Transverse colon (tissue), 4 donors: ENCODE data around the gene IRF9. TPM values are rescaled to one million over a fixed set of nuclear protein-coding genes. Genes with fewer than 3 reads are reported as not detected.

ENCODE experiments used
- DNase-seq: peaks from one replicate; pipeline ENCODE4 v3.0.0-alpha.2; 2019
- H3K27ac ChIP-seq, 4 donors: fragments of 200-600 bp; sonication (generic); 2 replicates each; pipeline ENCODE4 v1.5.1; 2016 to 2018; ENCODE audit warnings: inconsistent platforms in 4 of 4
- H3K27me3 ChIP-seq: fragments of 200-600 bp; sonication (generic); 2 replicates; pipeline ENCODE4 v1.5.1; 2017; ENCODE audit warnings: inconsistent platforms
- H3K36me3 ChIP-seq, 4 donors: fragments of 200-600 bp; sonication (generic); 2 replicates each; pipeline ENCODE4 v1.5.1; 2017 to 2019; ENCODE audit warnings: inconsistent platforms in 4 of 4
- H3K4me1 ChIP-seq, 4 donors: fragments of 200-600 bp; sonication (generic); 2 replicates each; pipeline ENCODE4 v1.5.1; 2017 to 2020; ENCODE audit warnings: inconsistent platforms in 4 of 4
- H3K4me3 ChIP-seq, 4 donors: fragments of 200-600 bp; sonication (generic); 1 replicate in 1 of 4; 2 replicates in 3 of 4; pipeline versions ENCODE4 v1.5.1 to v1.6.1; 2017 to 2019; ENCODE audit warnings: inconsistent platforms in 4 of 4
- H3K9me3 ChIP-seq, 2 donors: fragments of 200-600 bp; sonication (generic); 2 replicates each; pipeline ENCODE4 v1.5.1; 2017 to 2019; ENCODE audit warnings: inconsistent platforms in 2 of 2
- EP300 ChIP-seq: sonication (generic); formaldehyde crosslinking; IDR thresholded peaks from one replicate; pipeline ENCODE4 v1.6.1; 2017; ENCODE audit warnings: antibody characterized with exemption, low read depth
- POLR2A ChIP-seq: fragments of 450-650 bp; IDR thresholded peaks from one replicate; pipeline ENCODE4 v1.6.1; 2016; ENCODE audit warnings: antibody characterized with exemption, mild to moderate bottlenecking, moderate library complexity
- POLR2AphosphoS5 ChIP-seq, 3 donors: sonication (generic); formaldehyde crosslinking; IDR thresholded peaks; one replicate each; pipeline ENCODE4 v1.6.1; 2016; ENCODE audit warnings: antibody characterized with exemption in 3 of 3
- WGBS, 2 donors: methylation state at CpG; one replicate each; pipeline ENCODE4 v1.1.5; 2018; ENCODE audit warnings: low coverage in 1 of 2; 5-methylcytosine and 5-hydroxymethylcytosine counted together
- in situ Hi-C, 4 donors: fragments of 200-750 bp; cut with MboI; loops; one replicate each; pipeline versions ENCODE4 v1.15.0 to v1.15.1; 2017; ENCODE audit warnings: low sequenced_read_pairs in 3 of 4, low pct_ligation_motif_present in 1 of 4, low pct_unique_long_range_greater_than_20kb in 1 of 4
- intact Hi-C: fragments of 100-400 bp; cut with DNase I; formaldehyde crosslinking; loops from one replicate; pipeline ENCODE4 v1.15.1; 2023; ENCODE audit warnings: low total_unique reads
- total RNA-seq, 4 donors: library from RNA; depleted of rRNA; stranded (reverse); fragments of >200 nt; gene quantifications; one replicate each; pipeline ENCODE4 v1.1.0, GENCODE V29; 2016
- TF ChIP-seq, protein P1 (sequence below), 5 experiments: fragments of 200-600 bp in 3 of 5; fragments of 450-650 bp in 2 of 5; sonication (generic) in 3 of 5; IDR thresholded peaks; 1 replicate in 2 of 5; 2 replicates in 3 of 5; pipeline ENCODE4 v1.5.1; 2016 to 2017; ENCODE audit warnings: antibody characterized with exemption in 5 of 5, inconsistent platforms in 3 of 5, mild to moderate bottlenecking in 2 of 5, moderate library complexity in 1 of 5

IRF9 gene
- total RNA-seq, 4 donors from 2014 or later: 44.2 to 81.9 (median 52.4) TPM

DNA sequence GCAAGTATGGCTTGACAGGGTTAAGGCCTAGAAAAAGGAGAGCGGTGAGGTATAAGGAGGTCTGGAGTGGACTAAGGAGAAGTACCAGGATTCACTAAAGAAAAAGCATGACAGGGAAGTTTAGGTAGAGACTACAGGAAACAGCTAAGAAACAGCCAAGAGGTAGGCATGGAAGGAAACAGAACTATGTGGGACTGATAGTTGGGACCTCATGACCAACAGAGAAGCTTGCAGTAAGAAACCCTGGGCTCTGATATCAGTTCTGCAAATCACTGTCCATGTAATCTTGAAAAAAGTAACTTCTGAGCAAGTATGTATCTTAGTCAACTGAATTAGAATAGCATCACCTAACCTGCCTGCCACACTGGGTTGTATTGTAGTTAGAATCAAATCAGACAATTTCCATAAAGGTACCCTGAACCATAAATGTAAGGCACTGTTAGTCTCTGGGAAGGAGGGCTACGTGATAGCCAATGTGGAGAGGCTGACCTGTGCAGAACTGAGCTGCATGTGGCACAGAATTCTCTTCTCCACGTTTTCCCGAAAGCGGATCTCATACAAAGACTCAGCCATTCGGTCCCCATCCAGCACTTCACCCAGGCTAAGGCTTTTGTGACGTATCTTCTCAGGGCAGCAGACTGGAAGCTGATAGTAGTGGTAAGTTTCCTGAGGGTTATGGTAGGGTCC, 33.3 kb downstream of the IRF9 start:
- Histone ChIP-seq H3K27me3 (no peaks in the 10 kb centered on the region), H3K4me1 (peaks cover 20 to 38% (median 25%) of the 10 kb centered on the region in 4 donors), H3K4me3 (peak overlapping the region in 3 of 4 donors; percentile 72 to 98 (median 81)), H3K27ac (peak overlapping the region; percentile 96 to 98 (median 96)), H3K36me3 (no peaks in the 10 kb centered on the region), H3K9me3 (no peaks in the 10 kb centered on the region)
- TF ChIP-seq EP300 (no peak), POLR2A (no peak), POLR2AphosphoS5 (IDR thresholded peaks at IDR 0.05) (no peak)
- TF ChIP-seq, protein P1, sequence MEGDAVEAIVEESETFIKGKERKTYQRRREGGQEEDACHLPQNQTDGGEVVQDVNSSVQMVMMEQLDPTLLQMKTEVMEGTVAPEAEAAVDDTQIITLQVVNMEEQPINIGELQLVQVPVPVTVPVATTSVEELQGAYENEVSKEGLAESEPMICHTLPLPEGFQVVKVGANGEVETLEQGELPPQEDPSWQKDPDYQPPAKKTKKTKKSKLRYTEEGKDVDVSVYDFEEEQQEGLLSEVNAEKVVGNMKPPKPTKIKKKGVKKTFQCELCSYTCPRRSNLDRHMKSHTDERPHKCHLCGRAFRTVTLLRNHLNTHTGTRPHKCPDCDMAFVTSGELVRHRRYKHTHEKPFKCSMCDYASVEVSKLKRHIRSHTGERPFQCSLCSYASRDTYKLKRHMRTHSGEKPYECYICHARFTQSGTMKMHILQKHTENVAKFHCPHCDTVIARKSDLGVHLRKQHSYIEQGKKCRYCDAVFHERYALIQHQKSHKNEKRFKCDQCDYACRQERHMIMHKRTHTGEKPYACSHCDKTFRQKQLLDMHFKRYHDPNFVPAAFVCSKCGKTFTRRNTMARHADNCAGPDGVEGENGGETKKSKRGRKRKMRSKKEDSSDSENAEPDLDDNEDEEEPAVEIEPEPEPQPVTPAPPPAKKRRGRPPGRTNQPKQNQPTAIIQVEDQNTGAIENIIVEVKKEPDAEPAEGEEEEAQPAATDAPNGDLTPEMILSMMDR (IDR thresholded peaks at IDR 0.05): no peak
- 84 to 94% methylated on average over 2 to 7 of the region's 7 CpGs for WGBS, 2 donors
- DNase-seq: no peak
- in situ Hi-C loops (no loop called here), intact Hi-C loops (no loop called here)

DNA sequence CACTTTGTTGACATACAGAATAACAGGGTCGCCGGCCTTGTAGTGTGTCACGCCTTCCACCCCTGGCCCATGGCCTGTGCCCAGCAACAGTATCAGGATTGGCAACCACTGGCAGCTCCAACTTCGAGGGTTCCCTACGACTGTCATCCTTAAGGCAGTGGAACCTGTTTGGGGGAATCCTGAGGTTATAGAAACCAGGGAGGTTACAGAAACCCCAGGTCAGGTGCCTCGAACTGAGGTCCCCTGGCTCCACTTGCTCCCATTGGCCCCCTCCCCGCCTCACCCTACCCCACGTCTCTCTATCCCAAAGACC, 33.8 kb downstream of the IRF9 start:
- whole genome bisulfite sequencing, 2 donors: 19 to 50% methylated on average over 3 to 8 of the region's 8 CpGs
- Histone ChIP-seq H3K36me3 (no peaks in the 10 kb centered on the region), H3K4me1 (peaks cover 20 to 37% (median 25%) of the 10 kb centered on the region in 4 donors), H3K27ac (peak overlapping the region; percentile 96 to 98 (median 96)), H3K27me3 (no peaks in the 10 kb centered on the region), H3K4me3 (peak overlapping the region; percentile 72 to 98 (median 86)), H3K9me3 (no peaks in the 10 kb centered on the region)
- in situ Hi-C loops (no loop called here), intact Hi-C loops (no loop called here)
- no peak for TF ChIP-seq EP300
- no peak for TF ChIP-seq POLR2AphosphoS5 (IDR thresholded peaks at IDR 0.05)
- TF ChIP-seq POLR2A: no peak
- no peak for DNase-seq

DNA sequence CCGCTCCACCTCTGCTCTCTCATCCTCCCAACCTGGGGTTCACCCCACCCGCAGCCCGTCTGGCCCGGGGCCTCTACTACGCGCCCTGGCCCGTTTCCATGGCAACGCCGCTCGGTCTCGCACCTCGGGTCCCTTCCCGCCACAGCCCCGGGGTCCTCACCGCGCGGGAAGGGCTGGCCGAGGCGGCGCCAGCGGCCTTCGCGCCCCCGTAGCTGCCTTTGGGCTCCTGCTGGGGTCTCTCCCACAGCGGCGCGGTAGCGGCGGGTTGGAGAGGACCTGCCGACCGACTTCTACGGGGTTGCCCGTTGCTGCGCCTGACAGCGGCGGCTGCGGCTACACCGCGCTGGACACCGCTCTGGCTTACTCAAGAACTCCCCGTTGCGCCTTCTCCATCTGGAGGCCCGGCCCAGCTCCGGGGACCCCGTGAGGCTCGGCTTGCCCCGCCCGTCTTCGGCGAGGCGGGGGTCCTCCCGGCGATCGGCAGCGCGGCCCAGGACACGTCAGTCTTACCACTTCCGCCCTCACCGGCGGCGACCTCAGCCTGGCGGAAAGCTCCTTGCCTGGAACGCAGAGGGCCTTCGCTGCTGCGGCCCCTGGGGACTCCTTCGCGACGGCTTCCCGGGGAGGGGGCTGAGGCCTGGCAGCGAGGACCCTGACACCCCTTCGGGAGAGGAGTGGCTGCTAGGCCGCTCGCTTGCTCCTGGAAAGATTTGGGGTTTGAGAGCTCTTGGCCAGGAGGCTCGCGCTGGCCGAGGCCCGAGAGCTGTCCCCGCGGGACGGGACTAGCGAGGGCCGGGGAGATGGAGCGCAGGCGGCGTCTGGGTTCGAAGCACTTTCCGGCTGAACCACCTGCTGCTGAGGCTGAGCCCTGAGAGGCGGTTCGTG, 34.4 kb downstream of the IRF9 start, which contains the start of gene TM9SF1:
Gene TM9SF1, minus strand, starts transcription at position 256 of the 885 bp plus-strand sequence. CDS start 422 bp downstream, outside the sequence.
- peak; percentile 90 for DNase-seq
- Histone ChIP-seq H3K4me3 (peak within 1 kb of the TSS; percentile 72 to 98 (median 86)), H3K9me3 (no peaks in the 10 kb centered on the region), H3K4me1 (peaks cover 20 to 37% (median 25%) of the 10 kb centered on the region in 4 donors), H3K27ac (peak within 1 kb of the TSS; percentile 96 to 98 (median 96)), H3K36me3 (no peaks in the 10 kb centered on the region), H3K27me3 (no peaks in the 10 kb centered on the region)
- in situ Hi-C loops: no loop called here
- peak; percentile 84 to 93 (median 93) for TF ChIP-seq POLR2AphosphoS5 (IDR thresholded peaks at IDR 0.05)
- no peak for TF ChIP-seq EP300
- peak; percentile 83 for TF ChIP-seq POLR2A
- TF ChIP-seq, protein P1 (IDR thresholded peaks at IDR 0.05): no peak
- WGBS, 2 donors: 0 to 4% methylated on average over 12 to 34 of the region's 89 CpGs
- intact Hi-C loops: no loop called here

DNA sequence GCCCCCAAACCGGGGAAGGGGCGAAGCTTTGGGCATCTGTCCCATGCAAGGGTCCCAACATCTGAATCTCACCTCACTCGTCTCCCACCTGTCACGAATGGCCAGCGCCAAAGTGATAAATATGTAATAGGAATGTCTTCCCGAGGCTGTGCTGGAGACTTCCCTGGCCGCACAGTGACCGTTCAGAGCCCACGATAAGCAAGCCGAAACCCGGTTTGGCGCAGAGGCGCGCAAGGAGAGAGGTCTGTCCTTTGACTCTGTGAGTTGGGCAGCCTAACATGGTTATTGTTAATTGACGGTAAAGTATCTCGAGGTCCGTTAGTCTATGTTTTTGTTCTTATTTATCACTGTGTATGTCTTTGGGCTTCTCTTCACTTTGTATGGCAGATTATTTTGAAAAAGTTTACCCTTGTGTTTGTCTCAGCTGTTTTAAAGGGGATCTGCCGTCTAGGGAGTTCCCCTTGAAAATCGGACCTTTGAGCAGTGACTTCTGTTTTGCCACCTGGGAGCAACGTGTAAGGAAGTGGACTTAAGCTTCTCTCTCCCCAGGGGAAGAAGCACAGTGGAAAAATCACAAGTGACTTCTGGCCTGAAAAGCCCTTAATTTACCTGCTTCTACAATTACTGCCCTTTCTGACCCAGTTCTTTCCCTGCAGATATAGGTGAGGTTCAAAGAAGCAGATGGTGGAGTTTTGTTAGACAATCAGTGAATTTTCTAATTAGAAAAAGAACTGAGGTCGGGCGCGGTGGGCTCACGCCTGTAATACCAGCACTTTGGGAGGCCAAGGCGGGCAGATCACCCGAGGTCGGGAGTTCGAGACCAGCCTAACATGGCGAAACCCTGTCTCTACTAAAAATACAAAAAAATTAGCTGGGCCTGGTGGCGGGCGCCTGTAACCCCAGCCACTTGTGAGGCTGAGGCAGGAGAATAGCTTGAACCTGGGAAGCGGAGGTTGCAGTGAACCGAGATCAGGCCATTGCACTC, 35.3 kb downstream of the IRF9 start:
- Histone ChIP-seq H3K9me3 (no peaks in the 10 kb centered on the region), H3K4me3 (peak overlapping the region; percentile 72 to 98 (median 86)), H3K27me3 (no peaks in the 10 kb centered on the region), H3K27ac (peak overlapping the region; percentile 96 to 98 (median 96)), H3K36me3 (peaks cover 0 to 2% (median 0%) of the 10 kb centered on the region in 4 donors), H3K4me1 (peaks cover 20 to 37% (median 25%) of the 10 kb centered on the region in 4 donors)
- intact Hi-C loops (no loop called here), in situ Hi-C loops (no loop called here)
- TF ChIP-seq EP300: no peak
- TF ChIP-seq, protein P1 (IDR thresholded peaks at IDR 0.05): no peak
- TF ChIP-seq POLR2A: no peak
- no peak for TF ChIP-seq POLR2AphosphoS5 (IDR thresholded peaks at IDR 0.05)
- no peak for DNase-seq
- 32 to 59% methylated on average over 10 to 33 of the region's 33 CpGs for WGBS, 2 donors
